CD4-positive, alpha-beta T cell treated with Interferon alpha-2 for 1 hour (primary cell): Measurements from ENCODE around the gene TGFBI.

ENCODE experiments used
- DNase-seq, 2 donors: peaks; one replicate each; pipeline ENCODE4 v3.0.0-alpha.2; 2020 to 2022

TGFBI gene

DNA sequence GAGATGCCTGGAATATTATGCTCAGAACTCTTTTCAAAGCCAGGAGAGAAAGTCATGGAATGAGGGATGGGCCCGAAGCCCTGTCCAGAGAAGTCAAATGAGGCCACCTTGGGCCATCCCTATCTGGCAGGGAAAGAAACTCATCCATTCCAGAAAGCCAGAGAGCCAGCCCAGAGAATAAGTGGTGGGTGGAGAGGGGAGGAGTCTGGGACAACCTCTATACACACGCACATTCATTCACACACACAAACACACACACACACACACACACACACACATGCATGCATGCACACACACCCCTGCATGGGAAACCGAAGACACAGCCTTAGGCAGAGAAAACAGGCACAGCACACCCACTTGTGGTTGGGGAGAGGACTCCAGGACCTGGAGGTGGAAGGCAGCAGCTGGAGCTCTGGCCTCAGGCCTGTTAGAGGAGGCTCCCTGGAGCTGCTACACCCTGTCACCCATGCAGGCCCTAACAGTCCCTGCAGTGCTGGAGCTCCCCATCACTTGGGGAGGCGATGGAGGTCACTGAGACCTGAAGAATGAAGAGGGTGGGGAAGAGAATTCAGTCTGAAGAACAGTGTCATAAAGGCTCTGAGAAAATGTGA lies 38.0 kb downstream of the TGFBI start:
- no peak for DNase-seq

DNA sequence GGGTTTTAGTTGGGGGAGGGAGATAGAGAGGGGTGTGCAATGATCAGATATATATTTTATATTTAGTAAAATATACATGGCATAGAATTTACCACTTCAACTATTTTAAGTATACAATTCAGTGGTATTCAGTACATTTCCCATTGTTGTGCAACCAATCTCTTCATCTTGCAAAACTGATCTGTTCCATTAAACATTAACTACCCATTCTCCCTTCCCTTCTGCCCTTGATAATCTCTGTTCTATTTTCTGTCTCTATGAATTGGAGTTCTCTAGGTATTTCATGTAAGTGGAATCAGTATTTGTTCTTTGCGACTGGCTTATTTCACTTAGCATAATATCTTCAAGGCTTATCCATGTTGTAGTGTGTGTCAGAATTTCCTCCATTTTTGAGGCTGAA lies 38.6 kb downstream of the TGFBI start:
- no peak for DNase-seq

DNA sequence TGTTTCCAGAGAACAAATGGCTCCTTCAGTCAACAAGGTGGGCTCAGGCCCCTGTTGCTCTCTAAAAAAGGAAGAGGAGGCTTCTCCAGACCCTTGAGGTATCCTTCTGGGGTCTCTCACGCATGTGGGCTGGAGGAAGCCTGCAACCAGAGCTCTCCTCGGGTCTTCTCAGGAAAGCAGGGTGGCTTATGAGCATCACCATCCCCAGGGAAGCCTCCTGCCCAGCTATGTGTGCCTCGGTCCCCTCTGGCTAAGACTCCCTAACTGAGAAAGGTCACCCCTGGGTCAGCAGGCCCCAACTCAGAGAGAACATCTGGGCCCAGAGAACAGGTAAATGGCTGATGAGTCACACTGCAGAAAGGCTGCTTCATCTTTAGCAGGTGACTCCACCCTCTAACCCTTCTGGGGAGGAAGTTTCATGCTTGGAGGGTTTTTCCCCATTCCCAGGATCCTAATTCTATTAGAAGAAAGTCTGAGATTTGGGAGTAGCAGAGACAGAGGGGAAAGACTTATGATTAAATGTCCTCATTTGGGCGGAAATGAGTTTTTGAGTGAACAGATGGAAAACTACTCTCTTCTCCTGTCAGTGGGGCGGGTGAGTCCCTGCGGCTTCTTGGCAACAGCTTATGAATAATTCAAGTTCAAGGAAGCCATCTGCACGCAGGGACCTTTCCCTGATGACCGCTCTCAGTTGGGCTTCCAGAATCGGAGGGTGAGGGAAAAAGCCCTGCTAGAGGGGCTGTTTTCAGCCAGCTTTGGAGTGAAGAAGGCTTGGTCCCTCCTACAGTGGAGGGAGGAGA lies 41.9 kb downstream of the TGFBI start:
- DNase-seq = no peak

DNA sequence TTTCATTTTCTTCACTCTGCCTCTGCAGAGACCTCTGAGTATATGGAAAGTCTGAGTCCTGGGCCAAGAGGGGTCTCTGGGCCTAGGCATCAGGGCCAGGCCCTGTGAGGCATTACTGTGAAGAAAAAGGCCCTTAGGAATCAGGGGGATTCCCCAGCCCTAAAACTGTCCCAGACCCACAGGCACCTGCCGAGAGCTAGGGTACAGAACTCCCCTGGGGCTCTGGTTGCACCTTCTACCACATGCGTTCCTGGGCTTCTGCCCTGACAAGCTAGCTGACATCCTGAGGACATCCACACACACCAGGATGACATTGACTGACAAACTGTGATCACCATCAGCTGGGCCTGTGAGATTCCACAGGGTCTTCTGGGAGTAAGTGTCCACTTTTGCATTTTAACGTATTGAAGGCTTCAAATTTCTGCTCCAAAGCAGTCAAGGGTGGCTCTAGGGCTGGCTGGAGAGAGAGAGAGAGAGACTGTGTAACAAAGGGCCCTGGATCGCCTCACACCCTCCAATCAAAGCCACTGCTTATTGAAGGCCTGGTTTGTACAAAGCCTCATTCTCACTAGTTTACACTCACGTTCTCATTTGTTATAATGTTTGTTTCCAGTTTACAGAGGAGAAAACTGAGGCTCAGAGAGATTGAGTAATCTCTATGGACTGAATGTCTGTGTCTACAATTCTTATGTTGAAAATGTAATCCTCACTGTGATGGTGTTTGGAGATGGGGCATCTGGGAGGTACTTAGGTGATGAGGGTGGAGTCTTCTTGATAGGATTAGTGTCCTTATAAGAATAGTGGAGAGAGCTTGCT lies 45.1 kb downstream of the TGFBI start:
- no peak for DNase-seq

DNA sequence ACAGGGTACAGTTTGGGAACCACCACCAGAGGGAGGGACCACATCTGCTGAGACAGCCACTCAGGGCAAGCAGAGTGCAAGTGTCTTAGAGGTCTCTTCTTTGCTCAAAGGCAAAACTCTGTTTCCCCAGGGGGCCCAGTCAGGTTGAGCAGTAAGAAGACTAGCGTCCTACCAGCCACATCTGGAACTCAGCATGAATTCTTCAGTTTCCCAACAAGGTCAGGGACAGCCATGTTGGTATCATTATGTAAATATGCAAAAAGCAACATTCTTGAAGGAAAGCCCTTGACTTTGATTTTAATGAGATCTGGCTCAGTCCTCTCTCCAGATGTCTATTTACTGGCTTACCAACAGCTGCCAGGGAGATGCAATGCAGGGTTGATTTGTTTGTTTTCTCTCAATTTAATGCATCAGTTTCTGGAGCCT lies 46.7 kb downstream of the TGFBI start:
- no peak for DNase-seq

DNA sequence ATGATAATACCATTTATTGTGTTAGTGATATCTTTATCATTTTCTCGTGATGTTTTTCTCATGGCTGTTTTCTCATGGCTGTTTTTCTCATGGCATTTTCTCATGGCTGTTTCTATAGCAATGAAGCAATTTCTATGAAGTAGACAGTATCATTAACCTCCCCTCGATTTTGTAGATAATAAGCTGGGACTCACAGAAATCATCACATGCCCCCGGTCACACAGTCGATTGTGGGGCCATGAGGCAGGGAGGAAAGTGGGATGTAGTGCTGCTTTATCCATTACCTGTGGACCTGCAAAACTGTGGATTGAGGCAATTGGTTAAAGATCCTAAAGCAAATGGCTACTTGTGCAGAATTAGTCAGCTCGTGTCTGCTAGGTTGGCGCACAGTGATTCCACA lies 47.3 kb downstream of the TGFBI start:
- DNase-seq = no peak

DNA sequence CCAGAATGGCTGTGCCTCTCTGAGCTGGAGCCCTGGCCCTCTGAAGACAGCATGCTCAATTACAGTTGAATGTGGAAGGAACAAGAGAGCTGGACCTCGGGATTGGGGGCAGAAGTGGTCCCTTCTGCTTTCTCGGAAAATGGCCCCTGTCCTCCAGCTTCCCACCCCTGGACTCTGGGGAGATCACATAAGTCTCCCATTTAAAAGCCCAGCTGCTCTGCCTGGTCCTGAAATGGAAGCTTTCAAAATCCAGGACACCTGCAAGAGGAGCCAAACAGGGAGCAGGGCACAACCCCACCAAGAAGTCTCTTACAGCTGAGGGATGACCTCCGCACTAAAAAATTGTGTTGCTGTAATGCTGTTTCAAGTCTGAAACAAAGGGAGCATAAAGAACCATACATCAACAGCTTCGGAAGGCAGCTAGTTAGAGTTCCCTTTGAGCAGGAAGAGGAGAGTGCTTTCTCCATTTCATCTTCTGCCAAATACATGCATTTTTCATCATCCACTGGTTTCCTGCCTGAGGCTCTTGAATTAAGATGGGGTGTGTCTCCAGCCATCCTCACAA lies 48.2 kb downstream of the TGFBI start:
- DNase-seq = no peak

DNA sequence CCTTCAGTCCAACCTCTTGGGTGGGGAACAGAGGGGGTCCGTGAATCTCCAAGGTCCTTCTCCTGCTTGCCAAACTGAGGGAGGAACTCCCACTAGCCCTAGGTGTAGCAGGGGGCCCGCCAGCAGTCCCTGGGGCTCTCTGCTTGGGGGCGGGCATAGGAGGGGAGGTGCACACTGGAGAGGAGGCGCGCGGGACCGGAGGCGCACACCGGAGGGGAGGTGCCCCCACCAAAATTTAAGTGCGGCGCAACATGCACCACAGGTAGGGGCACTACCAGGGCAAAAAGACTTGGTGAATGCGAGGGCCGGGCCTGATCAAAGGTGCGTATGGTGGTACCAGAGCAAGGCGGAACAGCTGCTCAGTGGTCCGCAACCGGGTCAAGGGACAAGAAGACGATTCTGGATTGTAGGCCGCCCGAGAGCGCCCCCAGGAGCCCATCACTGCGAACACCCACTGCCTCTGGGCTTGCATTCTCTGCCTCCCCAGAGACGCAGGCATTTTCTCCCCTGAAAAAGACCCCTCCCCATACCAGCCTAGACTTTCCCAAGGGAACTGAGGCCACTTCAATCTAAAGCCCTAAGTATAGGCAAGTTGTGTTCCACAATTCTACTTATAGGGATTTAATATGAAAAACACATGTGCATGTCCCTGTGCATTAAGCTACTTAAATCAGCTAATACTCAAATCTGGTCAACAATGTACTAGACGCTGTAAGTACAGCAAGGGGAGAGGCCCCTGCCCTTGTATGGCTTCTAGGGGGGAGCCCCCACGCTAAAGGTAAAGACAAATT lies 50.6 kb downstream of the TGFBI start:
- DNase-seq = no peak

DNA sequence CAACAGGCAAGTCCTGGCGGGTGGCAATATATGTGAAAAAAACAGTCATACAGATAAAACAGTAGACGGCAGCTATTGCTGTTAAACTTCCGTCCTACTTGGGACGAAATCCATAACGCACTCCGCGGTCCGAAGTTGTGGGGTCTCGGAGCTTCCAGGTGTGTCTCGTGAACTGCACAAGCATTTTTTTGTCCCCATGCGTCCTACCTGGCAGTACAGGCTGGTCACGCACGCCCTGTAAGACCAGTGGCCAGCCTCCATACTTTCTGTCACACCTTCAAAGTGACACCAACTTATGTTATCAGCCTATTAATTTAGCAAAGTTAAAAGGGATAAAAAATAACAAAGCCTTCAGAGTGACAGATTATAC lies 51.3 kb downstream of the TGFBI start:
- no peak for DNase-seq

DNA sequence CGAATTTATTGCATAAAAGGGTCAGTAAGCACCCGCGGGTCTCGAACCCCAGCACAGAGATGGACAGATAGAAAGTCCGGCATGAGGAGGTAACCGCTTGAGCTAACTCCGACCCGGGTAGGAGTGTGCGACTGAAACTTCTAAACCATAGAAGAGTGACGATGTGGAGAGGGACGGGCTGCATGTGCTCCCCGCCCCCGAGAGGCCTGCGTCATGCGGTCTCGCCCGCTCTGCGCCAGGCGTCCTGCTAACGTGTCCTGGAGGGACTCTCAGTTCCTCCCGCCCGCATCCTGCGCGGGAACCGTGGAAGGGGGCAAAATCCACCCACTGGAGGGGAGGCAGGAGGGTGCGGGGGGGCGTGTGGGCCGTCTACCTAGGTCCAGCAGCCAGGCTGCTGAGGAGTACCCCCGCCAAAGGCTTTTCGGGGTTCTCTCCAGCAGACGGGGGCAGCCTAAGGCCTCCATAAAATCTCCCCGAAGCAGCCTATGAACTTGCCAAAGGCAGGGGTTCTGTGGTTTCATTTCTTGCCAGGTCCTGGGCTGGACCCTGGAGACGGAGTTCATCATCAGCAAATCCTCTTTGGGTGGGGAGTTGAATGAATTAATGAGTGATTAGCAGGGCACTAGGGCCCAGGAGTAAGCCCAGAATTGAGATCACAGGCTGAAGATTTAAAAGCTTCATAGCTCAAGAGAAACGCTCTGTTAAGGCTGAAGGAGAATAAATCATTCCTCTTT lies 51.9 kb downstream of the TGFBI start:
- peak; percentile 60 for DNase-seq

DNA sequence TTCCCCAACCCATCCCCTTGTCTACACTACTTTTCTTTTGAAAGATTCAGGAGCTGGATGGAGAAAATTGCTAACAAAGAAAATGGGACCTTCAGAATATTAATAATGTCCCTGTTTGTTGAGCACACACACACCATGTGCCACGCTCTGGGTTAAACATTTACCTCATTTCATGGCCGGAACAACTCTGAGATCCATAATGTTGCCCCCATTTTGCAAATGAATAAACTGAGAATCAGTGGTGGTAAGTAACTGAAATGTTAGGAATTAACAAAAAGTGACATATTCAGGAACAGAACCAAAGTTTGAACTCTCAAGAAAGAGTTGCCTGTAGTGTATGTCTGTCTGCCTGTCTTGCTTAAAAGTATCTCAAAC lies 52.4 kb downstream of the TGFBI start:
- DNase-seq = no peak

DNA sequence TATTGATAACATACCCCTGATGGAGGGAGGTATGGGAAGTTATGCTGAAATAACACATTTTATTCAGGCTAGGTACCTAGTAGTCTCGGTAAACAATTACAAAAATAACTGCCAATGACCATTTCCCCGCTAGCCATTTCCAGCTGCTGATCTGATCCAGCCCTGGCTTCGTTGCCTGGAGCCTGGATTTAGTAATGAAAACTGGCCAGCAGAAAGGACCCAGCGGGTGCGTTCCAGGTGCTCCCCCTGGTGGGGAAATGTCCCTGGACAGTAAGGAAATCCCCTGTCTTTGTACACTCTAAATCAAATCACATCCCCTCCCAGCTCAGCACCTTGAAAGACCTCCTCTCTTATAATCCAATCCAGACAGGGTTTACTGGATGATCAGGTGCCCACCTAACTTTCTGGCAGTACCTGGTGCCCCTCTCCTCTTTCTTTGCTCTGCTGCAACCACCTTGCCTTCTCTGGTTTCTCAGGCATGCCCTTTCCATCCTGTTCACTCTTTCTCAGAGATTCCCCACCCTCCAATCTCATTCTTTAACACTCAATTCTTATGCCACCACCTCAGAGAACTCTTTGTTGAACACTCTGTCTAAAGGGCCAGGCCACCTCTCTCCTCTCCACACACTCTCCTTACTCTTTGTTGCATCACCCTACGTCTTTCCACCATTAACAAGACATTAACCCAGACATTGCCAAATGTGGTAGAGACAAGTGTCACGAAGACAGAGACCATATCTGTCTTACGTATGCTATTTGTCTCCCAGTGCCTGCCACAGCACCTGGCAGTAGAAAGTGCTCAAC lies 53.8 kb downstream of the TGFBI start:
- DNase-seq = peak; percentile 42 to 65

DNA sequence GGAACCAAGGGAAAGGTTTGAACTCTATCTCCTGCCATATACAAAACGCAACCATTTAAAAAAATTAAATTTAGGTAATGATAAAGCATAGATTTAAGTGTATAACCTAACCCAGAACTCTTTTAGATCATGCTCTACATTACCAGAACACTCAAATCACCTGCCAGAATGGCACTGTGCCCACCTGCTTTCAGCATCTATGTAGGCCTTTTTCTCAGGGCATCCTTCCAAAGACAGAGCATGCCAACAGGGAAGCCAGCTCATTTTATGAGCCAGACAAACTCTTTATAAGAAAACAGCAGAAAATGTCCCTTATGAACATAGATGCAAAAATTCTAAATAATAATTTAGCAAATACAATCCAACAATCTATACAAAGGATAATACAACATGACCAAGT lies 55.9 kb downstream of the TGFBI start:
- DNase-seq = no peak

DNA sequence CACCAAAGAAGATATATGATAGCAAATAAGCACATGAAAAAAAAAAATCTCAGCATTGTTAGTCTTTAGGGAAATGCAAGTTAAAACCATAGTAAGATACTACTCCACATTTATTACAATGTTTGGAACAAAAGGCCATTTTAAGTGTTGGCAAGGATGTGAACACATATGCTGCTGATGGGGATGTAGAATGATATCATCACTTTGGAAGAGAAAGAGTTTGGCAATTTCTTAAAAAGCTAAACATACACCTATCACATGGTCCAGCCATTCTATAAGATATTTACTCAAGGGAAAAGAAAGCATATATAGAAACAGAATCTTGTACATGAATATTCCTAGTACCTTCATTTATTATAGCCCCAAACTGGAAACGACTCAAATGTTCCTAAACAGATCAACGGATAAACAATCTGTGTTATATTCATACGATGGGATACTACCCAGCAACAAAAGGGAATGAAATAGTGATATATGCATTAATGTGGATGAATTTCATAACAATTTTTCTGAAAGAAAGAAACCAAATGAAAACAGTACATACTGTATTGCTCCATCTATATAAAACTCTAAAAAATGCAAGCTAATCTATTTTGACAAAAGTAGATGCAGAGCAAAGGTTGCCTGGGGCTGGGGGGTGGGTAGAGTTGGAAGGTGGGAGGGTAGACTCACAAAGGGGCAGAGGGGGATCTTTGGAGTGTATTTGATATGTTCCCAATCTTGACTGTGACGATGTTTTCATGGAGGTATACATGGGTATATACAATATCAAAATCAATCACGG lies 58.2 kb downstream of the TGFBI start:
- DNase-seq = no peak

DNA sequence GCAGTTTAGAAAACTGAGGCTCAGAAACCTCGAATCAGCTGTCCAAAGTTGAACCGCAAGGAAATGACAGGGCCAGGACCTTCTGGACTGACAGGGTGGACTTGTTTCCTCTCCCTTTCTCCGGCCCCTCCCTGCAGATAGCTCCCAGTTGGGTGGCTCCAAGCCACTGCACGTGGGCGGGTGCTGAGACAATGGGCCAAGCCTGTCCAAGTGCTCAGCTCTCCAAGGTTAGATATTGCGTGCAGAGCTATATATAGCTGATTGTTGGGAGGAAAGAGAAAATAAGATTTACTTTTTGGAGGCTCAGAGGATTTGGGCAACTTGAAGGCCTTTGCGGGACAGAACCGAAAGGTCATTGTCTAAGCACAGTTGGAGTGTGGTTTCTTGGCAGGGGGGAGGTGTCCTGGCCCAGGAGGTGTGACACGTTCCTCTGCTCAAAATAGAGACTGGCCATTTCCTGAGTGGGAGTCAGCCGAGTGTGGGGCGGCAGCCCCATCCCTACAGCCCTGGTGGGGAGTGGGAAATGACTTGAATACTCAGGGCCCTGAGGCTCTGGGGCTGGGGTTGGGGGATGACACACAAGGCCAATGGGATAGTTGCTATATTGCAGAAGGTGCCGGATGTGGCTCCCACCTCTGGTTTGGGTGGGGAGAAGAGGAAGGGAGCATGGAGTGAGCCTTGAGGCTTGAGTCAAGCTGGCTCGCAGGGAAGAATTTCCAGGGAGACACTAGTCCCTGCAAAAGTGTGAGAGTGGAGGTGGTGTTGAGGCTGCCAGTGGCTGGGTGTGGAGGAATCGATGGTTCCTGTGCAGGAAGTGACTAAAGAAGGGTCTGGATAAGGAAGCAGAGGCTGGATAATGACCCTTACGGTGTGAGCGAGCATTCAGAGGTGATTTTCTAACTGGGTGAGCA lies 59.4 kb downstream of the TGFBI start:
- no peak for DNase-seq

DNA sequence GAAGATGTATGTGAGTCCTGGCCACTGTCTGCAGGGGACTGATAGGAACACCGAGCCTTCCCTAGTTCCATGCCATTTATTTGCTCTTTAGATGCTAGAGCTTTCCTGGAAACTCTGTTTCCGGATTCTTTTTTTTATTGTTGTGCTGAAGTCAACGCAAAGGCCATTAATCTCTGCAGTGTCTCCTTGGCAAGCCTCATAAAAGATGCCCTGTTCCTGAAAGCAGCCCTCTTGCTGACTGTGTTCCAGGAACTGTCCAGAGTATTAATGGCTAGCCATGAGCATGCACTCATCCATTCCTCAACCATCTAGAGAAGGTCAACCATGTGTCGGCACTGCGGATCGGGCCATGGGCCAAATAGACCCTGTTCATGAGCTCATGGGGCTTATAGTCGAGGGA lies 61.0 kb downstream of the TGFBI start:
- no peak for DNase-seq

DNA sequence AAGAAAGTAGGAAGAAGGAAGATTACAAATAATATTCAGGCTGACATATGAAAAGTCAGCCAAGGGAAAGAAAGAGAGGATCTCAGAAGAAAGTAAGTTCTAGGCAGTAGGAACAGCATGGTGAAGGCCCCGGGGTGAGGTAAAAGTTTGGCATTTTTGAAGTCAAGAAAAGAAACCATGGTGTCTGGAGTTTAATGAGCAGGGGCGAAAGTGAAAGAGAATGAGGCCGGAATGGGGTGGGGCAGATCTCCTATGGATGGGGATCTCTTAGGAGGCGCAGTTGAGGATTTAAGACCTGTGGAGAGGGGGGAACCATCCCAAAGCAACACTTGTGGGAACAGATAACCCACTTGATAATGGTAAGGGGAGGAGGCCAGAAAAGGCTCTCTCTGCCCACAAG lies 61.5 kb downstream of the TGFBI start:
- DNase-seq = no peak

DNA sequence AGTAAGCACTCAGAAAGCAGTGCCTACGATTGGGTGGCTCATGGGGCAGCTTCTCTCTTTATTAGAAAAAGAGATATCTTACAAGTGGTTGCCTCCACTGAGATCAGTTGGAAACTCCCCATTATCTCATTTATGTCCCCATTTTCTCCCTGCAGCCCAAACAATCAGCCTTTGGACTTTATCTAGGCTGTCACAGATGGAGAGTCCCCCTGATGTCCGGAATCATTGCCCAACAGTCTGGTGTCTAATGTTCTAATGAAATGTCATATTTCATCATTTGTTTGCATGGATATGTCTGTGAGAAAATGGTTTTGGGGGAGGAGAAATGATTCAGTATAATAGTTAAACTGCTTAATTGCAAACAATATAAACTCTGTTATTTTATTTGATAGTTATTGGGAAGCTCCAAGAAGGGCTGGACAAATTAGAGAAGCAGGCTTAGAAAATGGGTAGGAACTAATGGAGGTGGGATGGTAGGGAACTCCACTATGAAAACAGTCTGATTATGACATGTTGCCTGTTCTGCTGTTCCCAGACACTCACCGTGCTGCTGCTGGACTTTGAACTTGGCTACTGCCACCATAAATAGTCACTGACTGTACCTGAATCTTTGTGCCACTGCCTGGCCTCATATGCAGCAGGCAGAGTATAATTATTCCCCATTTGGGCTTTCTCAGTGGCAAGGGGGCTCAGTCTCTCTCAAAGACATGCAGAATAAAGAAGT lies 65.6 kb downstream of the TGFBI start:
- no peak for DNase-seq
